ENCODE measurements around the gene CDK12.
"Not testable (repeated sequence)": the region's sequence is repeated elsewhere in the genome, so short reads cannot be mapped to it uniquely, and the experiment has no call there.

Gene CDK12

DNA sequence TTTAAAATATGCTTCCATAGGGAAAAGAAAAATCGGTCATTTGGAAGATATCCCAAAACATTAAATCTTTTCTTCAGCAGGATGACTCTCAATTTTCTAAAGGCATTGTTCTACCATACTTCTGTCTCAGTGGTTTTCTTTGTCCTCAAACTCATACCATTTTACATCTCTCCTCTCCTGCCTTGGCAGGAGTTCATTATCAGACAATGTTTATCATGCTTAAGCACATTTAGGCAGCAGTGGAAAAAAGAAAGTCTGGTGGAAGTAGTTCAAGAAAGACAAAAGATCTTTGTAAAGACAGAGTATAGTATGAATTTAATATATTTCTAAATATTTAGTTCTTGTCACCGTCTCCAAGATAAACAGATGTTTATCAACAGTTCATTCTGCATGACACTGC lies 68.2 kb downstream of the CDK12 start:
- no peaks in the 10 kb centered on the region for H3K9me3 Mint-ChIP-seq
- H3K27me3 Mint-ChIP-seq (ENCODE audit: low read depth) = no peaks in the 10 kb centered on the region
- H3K4me3 Mint-ChIP-seq = no peak overlapping the region
- H3K4me1 Mint-ChIP-seq (ENCODE audit: low read depth) = peaks cover 5% of the 10 kb centered on the region
- H3K36me3 Mint-ChIP-seq (ENCODE audit: low read depth) = peaks cover 46% of the 10 kb centered on the region
- no peak overlapping the region for H3K27ac Mint-ChIP-seq

DNA sequence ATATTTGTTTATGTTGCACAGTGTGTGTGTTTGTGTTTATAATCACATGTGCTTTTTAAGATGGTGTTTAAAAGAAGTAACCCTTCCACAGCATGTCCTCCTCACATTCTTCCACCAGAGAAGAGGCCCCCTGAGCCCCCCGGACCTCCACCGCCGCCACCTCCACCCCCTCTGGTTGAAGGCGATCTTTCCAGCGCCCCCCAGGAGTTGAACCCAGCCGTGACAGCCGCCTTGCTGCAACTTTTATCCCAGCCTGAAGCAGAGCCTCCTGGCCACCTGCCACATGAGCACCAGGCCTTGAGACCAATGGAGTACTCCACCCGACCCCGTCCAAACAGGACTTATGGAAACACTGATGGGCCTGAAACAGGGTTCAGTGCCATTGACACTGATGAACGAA lies 69.2 kb downstream of the CDK12 start:
- Mint-ChIP-seq H3K4me1 (ENCODE audit: low read depth) (peaks cover 5% of the 10 kb centered on the region), H3K36me3 (ENCODE audit: low read depth) (peaks cover 42% of the 10 kb centered on the region), H3K9me3 (no peaks in the 10 kb centered on the region), H3K27me3 (ENCODE audit: low read depth) (no peaks in the 10 kb centered on the region), H3K4me3 (no peak overlapping the region), H3K27ac (no peak overlapping the region)

DNA sequence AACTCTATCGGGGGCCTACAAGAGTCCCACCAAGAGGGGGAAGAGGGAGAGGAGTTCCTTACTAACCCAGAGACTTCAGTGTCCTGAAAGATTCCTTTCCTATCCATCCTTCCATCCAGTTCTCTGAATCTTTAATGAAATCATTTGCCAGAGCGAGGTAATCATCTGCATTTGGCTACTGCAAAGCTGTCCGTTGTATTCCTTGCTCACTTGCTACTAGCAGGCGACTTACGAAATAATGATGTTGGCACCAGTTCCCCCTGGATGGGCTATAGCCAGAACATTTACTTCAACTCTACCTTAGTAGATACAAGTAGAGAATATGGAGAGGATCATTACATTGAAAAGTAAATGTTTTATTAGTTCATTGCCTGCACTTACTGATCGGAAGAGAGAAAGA lies 70.0 kb downstream of the CDK12 start:
- Mint-ChIP-seq H3K4me1 (ENCODE audit: low read depth) (peaks cover 5% of the 10 kb centered on the region), H3K4me3 (no peak overlapping the region), H3K36me3 (ENCODE audit: low read depth) (peaks cover 37% of the 10 kb centered on the region), H3K27ac (no peak overlapping the region), H3K9me3 (no peaks in the 10 kb centered on the region), H3K27me3 (ENCODE audit: low read depth) (no peaks in the 10 kb centered on the region)

DNA sequence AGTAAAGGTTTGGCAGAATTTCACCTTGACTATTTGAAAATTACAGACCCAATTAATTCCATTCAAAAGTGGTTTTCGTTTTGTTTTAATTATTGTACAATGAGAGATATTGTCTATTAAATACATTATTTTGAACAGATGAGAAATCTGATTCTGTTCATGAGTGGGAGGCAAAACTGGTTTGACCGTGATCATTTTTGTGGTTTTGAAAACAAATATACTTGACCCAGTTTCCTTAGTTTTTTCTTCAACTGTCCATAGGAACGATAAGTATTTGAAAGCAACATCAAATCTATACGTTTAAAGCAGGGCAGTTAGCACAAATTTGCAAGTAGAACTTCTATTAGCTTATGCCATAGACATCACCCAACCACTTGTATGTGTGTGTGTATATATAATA lies 72.6 kb downstream of the CDK12 start:
- Mint-ChIP-seq H3K27ac (no peak overlapping the region), H3K4me1 (ENCODE audit: low read depth) (peaks cover 6% of the 10 kb centered on the region), H3K9me3 (no peaks in the 10 kb centered on the region), H3K4me3 (no peak overlapping the region), H3K36me3 (ENCODE audit: low read depth) (peaks cover 25% of the 10 kb centered on the region), H3K27me3 (ENCODE audit: low read depth) (no peaks in the 10 kb centered on the region)

DNA sequence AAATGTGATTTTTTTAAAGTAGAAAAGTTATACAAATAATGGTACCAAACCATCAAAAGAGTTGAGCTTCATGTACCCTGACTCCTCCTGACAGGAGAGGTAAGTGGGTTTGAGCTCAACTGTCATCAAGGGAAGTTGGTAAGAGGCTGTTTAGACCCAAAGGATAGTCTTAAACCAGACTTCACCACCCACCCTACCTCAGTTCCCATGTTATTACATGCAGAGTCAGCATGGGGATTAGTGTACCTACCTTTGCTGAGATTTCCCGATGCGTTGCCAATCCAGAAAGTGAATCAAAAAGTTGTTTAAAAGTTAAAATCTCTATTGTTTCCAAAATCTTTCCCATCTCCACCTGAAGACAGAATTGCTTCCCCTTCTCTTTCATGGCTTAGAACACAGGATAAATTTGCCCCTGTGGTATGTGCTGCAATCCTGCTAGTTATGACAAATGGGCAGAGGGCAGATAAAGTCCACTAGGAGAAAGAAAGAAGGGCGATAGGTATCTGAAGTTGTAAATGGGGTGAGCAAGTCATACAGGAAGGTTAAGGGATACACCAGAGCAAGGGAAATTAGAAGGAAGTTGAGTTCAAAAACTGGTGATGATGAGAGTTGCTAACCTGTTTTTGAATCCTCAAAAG lies 73.6 kb downstream of the CDK12 start:
- Mint-ChIP-seq H3K27ac (no peak overlapping the region), H3K36me3 (ENCODE audit: low read depth) (peaks cover 27% of the 10 kb centered on the region), H3K9me3 (no peaks in the 10 kb centered on the region), H3K4me1 (ENCODE audit: low read depth) (peaks cover 16% of the 10 kb centered on the region), H3K4me3 (no peak overlapping the region), H3K27me3 (ENCODE audit: low read depth) (no peaks in the 10 kb centered on the region)

DNA sequence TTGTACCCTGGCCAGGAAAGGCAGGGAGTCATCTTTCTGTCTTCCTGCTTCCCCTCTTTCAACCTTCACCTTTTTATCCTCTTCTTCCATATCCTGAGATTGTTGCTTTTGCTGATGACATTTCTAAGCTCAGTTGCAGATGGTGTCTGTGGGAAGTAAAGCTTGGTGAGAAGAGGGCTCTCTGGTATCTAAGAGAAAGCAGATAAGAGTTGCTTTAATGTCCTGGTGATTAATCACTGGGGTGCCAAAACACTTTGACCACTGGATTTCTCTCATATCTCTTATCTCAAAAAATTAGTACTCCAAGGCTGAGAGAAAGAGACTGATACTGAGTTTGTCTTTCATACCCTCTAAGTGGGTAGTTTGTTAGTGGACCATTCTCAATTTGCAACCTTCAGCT lies 75.2 kb downstream of the CDK12 start:
- H3K36me3 Mint-ChIP-seq (ENCODE audit: low read depth) = peaks cover 18% of the 10 kb centered on the region
- H3K27ac Mint-ChIP-seq = no peak overlapping the region
- H3K9me3 Mint-ChIP-seq = no peaks in the 10 kb centered on the region
- H3K27me3 Mint-ChIP-seq (ENCODE audit: low read depth) = no peaks in the 10 kb centered on the region
- H3K4me3 Mint-ChIP-seq = no peak overlapping the region
- H3K4me1 Mint-ChIP-seq (ENCODE audit: low read depth) = peaks cover 16% of the 10 kb centered on the region

DNA sequence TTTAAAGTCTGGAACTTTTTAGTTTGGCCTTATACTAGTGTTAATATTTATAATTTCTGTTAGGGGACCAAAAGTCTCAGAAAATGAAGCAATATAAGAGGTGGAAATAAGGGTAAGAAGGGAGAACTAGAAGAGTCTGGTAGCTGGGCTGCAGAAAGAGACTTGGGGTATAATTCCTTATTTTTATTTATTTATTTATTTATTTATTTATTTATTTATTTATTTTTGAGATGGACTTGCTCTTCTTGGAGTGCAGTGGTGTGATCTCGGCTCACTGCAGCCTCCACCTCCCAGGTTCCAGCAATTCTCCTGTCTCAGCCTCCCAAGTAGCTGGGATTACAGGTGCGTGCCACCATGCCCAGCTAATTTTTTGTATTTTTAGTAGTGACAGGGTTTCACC lies 76.1 kb downstream of the CDK12 start:
- Mint-ChIP-seq H3K36me3 (ENCODE audit: low read depth) (peaks cover 12% of the 10 kb centered on the region), H3K4me1 (ENCODE audit: low read depth) (peaks cover 16% of the 10 kb centered on the region)
- not testable (repeated sequence) for H3K4me3 Mint-ChIP-seq; H3K27me3 Mint-ChIP-seq (ENCODE audit: low read depth); H3K9me3 Mint-ChIP-seq; H3K27ac Mint-ChIP-seq

DNA sequence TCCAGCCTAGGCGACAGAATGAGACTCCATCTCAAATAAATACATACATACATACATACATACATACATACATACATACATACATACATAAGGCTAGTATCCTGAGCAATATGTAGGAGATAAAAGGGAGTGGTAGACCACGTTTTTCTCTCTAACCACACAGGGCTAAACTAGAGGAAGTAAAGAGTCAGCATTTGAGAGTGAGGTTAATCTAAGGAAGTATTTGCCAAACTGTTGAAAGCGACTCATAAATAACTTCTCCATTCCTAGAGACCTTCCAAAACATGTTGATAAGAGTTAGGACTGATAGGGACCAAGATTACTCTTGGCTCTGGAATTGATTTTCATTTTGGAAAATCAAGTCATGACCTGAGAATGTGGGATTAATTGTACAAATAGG lies 77.6 kb downstream of the CDK12 start:
- peaks cover 16% of the 10 kb centered on the region for H3K4me1 Mint-ChIP-seq (ENCODE audit: low read depth)
- peaks cover 10% of the 10 kb centered on the region for H3K36me3 Mint-ChIP-seq (ENCODE audit: low read depth)
- H3K4me3 Mint-ChIP-seq = no peak overlapping the region
- H3K9me3 Mint-ChIP-seq = no peaks in the 10 kb centered on the region
- no peak overlapping the region for H3K27ac Mint-ChIP-seq
- H3K27me3 Mint-ChIP-seq (ENCODE audit: low read depth) = no peaks in the 10 kb centered on the region

DNA sequence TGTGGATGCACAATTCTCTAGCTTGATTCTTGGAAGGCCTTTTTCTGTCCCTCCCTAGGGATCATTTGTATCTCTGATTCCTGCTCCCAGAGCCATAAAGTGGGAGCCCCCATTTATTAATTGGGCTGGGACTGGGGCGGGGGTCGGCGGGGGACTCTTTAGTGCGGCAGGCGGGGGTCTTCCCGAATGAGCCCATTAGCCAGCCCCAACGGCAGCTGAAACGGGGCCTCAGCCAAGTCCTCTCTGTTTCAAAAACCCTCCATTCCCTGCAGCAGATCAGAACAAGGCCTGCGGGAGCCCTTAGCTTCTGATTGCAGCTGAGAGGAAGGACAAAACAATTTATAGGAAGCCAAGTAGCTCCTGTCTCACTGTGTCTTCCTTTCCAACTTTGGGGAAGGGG lies 79.3 kb downstream of the CDK12 start:
- no peak overlapping the region for H3K27ac Mint-ChIP-seq
- peaks cover 16% of the 10 kb centered on the region for H3K4me1 Mint-ChIP-seq (ENCODE audit: low read depth)
- peaks cover 8% of the 10 kb centered on the region for H3K36me3 Mint-ChIP-seq (ENCODE audit: low read depth)
- no peaks in the 10 kb centered on the region for H3K9me3 Mint-ChIP-seq
- no peaks in the 10 kb centered on the region for H3K27me3 Mint-ChIP-seq (ENCODE audit: low read depth)
- no peak overlapping the region for H3K4me3 Mint-ChIP-seq

DNA sequence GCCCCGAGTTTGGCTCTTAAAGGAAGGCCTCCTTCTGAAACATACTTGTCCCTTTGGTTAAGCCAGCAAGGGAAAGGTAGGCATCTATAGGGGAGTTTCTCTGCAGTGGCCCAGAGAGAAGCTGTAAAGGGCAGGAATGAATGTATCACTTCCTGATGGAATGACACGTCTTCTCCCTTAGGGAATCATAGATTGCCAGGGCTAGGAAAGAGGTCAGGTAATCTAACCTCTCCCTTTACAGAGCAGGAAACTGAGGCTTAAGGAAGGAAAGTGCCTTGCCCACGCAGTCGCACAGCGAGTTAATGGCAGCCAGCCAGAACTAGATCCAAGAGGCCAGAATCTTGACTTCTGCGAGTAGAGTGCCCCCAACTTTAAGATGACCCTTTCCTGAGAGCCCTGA lies 80.4 kb downstream of the CDK12 start:
- Mint-ChIP-seq H3K36me3 (ENCODE audit: low read depth) (peaks cover 9% of the 10 kb centered on the region), H3K4me1 (ENCODE audit: low read depth) (peaks cover 16% of the 10 kb centered on the region), H3K4me3 (no peak overlapping the region), H3K27me3 (ENCODE audit: low read depth) (no peaks in the 10 kb centered on the region), H3K9me3 (no peaks in the 10 kb centered on the region), H3K27ac (no peak overlapping the region)

DNA sequence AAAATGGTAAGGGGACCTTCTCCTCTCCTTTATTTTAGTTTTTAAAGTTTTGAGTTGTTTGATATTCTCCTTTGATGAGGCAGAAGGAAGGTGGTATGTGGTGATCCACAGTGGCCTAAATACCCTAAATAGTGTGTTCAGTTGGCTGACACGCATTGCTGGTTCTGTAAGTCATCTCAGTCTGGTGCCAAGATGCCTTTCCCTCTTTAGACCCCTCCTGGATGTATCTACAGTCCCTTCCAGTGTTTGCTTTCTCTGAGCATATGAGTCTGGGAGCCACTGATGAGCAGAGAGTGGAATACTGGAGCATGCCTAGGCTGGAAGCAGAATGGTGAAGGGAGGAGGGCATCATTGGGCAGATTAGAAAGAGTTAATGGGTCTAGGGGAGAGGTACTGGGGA lies 81.9 kb downstream of the CDK12 start:
- H3K27me3 Mint-ChIP-seq (ENCODE audit: low read depth) = no peaks in the 10 kb centered on the region
- no peaks in the 10 kb centered on the region for H3K9me3 Mint-ChIP-seq
- H3K4me1 Mint-ChIP-seq (ENCODE audit: low read depth) = peaks cover 13% of the 10 kb centered on the region
- H3K36me3 Mint-ChIP-seq (ENCODE audit: low read depth) = peaks cover 16% of the 10 kb centered on the region
- no peak overlapping the region for H3K4me3 Mint-ChIP-seq
- H3K27ac Mint-ChIP-seq = no peak overlapping the region

DNA sequence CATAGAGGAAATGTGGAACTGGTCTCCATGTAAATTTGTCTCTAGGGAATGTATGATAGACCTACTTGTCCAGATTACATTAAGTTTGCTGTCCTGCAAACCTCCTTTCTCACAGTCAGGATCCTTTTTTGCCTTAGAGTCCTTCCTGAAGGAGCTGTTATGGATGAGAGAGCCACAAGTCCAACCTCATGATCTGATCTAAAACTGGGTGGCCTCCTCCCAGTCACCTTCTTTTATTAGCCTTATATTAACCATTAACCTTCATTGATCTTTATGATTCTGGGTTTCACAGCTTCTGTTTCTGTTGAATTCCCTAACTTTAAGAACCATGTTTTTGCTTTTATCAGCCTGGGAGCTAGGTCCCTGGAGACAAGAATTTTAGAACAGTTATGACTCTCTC lies 82.4 kb downstream of the CDK12 start:
- Mint-ChIP-seq H3K9me3 (no peaks in the 10 kb centered on the region), H3K4me3 (no peak overlapping the region), H3K27ac (no peak overlapping the region), H3K27me3 (ENCODE audit: low read depth) (no peaks in the 10 kb centered on the region), H3K36me3 (ENCODE audit: low read depth) (peaks cover 15% of the 10 kb centered on the region), H3K4me1 (ENCODE audit: low read depth) (peaks cover 12% of the 10 kb centered on the region)

DNA sequence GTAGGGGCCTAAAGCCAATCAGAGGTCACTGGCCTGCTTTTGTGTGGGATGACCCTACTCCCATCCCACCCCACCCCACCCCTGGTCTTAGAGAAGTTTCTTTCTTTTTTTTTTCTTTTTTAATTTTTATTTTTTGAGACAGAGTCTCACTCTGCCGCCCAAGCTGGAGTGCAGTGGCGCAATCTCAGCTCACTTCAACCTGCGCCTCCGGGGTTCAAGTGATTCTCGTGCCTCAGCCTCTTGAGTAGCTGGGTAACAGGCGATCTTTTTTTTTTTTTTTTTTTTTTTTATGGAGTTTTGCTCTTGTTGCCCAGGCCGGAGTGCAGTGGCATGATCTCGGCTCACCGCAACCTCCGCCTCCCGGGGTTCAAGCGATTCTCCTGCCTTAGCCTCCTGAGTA lies 83.1 kb downstream of the CDK12 start:
- peaks cover 16% of the 10 kb centered on the region for H3K36me3 Mint-ChIP-seq (ENCODE audit: low read depth)
- not testable (repeated sequence) for H3K4me1 Mint-ChIP-seq (ENCODE audit: low read depth); H3K27ac Mint-ChIP-seq; H3K9me3 Mint-ChIP-seq; H3K4me3 Mint-ChIP-seq; H3K27me3 Mint-ChIP-seq (ENCODE audit: low read depth)

DNA sequence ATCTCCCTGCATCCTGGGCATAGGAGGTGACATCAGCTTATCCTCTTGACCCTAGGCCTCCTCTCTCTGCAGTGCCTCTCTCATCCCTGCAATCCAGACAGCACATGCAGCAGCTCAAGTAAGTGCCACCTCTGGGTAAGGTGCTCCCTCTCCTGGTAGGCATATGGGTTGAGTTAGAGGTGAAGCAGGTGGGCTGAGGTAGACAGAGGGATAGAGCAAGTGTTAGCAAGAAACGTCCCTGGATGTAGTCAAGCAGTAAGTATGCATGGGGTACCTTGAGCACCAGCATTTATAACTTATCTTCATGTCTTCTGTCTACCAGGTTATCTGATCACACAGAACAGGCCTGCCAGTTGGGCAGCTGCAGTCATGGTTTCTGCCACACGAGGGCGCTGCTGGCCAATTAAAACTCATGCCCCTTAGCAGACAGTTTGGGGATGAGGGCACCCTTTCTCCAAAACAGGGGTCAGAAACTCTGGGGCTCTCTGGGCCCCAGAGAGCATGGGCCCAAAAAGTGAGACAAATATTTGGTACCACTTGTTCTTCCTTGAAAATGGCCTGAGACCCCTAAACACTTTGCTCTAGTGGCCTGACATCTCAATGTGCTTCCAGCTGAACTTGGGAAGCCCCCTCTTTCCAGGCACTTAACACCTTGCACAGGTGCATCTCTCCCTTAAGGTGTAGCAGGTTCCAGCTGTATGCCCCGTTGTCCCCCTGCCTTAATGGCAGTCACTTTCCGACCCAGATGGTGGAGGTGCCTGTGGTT lies 86.6 kb downstream of the CDK12 start:
- H3K4me1 Mint-ChIP-seq (ENCODE audit: low read depth) = no peaks in the 10 kb centered on the region
- no peak overlapping the region for H3K4me3 Mint-ChIP-seq
- H3K36me3 Mint-ChIP-seq (ENCODE audit: low read depth) = peaks cover 23% of the 10 kb centered on the region
- no peaks in the 10 kb centered on the region for H3K27me3 Mint-ChIP-seq (ENCODE audit: low read depth)
- no peak overlapping the region for H3K27ac Mint-ChIP-seq
- H3K9me3 Mint-ChIP-seq = no peaks in the 10 kb centered on the region

DNA sequence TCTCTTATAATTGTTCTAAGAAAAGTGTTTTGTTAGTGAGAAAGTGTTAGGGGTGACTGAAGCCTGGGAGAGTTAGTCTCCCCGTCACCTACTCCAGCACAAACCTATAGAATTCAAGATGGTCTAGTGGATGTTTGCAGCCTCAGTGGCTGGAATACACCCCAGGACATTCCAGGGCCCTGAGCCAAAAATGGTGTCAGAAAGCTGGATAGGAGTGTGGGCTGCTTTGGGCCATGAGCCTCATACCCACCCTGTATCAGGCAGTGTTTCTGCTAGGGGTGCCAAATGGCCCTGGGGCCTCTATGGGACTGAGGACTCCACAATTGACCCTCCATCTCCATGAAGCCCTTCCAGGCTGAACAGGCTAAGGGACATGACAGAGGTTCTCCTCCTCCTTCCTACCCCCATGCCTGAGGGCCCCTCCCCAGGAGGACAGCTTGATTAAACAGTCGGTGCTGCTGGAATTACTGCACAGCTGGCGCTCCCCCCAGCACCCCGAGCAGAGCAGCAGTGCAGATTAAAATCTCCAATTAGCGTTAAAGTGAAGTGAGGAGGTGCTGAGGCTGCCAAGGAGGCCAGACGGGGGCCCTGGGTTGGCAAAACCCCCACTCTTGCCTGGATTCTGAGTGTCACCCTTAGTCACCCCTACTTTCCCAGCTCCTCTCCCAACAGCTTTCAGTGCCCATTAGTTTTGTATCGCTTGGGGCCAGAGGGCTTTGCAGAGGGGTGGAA lies 87.4 kb downstream of the CDK12 start:
- Mint-ChIP-seq H3K27me3 (ENCODE audit: low read depth) (no peaks in the 10 kb centered on the region), H3K4me3 (no peak overlapping the region), H3K36me3 (ENCODE audit: low read depth) (peaks cover 30% of the 10 kb centered on the region), H3K27ac (no peak overlapping the region), H3K4me1 (ENCODE audit: low read depth) (peaks cover 2% of the 10 kb centered on the region), H3K9me3 (no peaks in the 10 kb centered on the region)

Measured in T-helper 1 cell treated with Interleukin-12 subunit alpha and Interleukin-12 subunit beta and Interleukin-4 antibody, amounts not matched to agents 30 μg/mL and 1 μg/mL, for 36 hours (primary cell).